Activated CD8-positive, alpha-beta T cell treated with anti-CD3 and anti-CD28 coated beads, Interleukin-2, amount 10 ng/mL, durations not matched to agents 7 days and 5 days (primary cell): ENCODE data around the gene AMZ2. TPM values are rescaled to one million over a fixed set of nuclear protein-coding genes. Genes with fewer than 3 reads are reported as not detected.
A peak's percentile ranks its signal among the peaks of the same experiment; 100 is the strongest.
"Not testable (repeated sequence)": the region's sequence is repeated elsewhere in the genome, so short reads cannot be mapped to it uniquely, and the experiment has no call there.

ENCODE experiments used
- ATAC-seq: fragments of 150-1000 bp; cut with Tn5 transposase; one replicate; pipeline ENCODE4 v1.10.0; 2021; ENCODE audit warnings: moderate library complexity
- CTCF ChIA-PET: fragments of 350-600 bp; sonication (Branson Sonifier 250); formaldehyde crosslinking; loops from one replicate; lab custom pipeline; 2021; ENCODE audit warnings: antibody characterized with exemption; lab: Charles Lee
- POLR2A ChIA-PET: fragments of 350-600 bp; sonication (Branson Sonifier 250); formaldehyde crosslinking; loops from one replicate; lab custom pipeline; 2021; ENCODE audit warnings: antibody characterized with exemption; lab: Charles Lee
- DNase-seq: peaks from one replicate; pipeline ENCODE4 v3.0.0-alpha.2; 2020
- H3K27ac Mint-ChIP-seq: one replicate; pipeline ENCODE4 v1.8.0; 2021; ENCODE audit warnings: mild to moderate bottlenecking, mixed read lengths
- H3K27me3 Mint-ChIP-seq: one replicate; pipeline ENCODE4 v1.8.0; 2021; ENCODE audit warnings: low read depth, mixed read lengths
- H3K36me3 Mint-ChIP-seq: one replicate; pipeline ENCODE4 v1.8.0; 2021; ENCODE audit warnings: low read depth, mixed read lengths
- H3K4me1 Mint-ChIP-seq: one replicate; pipeline ENCODE4 v1.8.0; 2021; ENCODE audit warnings: low read depth, mixed read lengths
- H3K4me3 Mint-ChIP-seq: one replicate; pipeline ENCODE4 v1.8.0; 2021; ENCODE audit warnings: mild to moderate bottlenecking, mixed read lengths
- H3K9me3 Mint-ChIP-seq: one replicate; pipeline ENCODE4 v1.8.0; 2022; ENCODE audit warnings: mixed read lengths; ENCODE audit not compliant: insufficient read depth
- total RNA-seq, 2 experiments: library from RNA; stranded (reverse); gene quantifications; one replicate each; pipeline ENCODE4 v1.2.3, GENCODE V29; 2021

The AMZ2 gene
- total RNA-seq, 2 experiments from 2014 or later: 79.9 to 80.0 TPM

DNA sequence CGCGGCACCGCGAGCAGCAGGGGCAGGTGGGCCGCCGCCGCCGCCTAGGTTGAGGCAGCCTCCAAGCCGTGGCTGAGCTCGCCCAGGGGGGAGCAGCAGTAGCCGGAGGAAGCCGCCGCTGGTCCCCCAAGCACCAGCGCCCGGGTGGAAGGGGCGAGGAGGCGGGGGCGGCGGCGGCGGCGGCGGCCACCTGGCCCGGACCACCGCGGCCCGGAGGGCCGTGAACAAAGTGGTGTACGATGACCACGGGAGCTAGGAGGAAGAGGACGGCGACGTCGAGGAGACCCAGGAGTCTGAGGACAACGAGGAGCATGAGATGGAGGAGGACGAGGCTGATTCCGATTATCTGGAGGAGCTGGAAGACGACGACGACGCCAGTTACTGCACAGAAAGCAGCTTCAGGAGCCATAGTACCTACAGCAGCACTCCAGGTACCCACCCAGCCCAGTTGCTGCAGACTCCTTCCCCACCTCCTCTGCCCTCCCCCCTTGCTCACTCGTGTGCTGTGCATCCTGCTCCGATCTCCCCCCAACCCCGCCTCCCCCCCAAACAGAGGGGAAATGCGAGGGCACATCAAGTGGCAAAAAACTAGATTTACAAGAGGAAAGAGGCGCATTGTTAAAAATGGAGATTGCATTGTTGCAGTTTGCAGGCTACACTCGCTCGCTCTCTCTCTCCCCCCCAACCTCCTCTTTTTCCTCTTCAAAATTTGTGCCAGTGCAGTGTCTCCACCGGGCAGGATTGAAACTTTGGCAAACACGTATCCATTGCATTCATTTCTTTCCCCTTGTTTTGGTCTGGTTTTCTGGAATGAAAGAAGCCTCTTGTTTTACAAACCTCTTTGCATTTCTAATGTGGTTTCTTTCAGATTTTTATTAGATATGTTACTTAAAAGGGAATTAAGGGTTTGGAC, 41.8 kb upstream of the AMZ2 start:
- Mint-ChIP-seq H3K36me3 (peaks cover 28% of the 10 kb centered on the region), H3K4me3 (peak overlapping the region; percentile 85), H3K4me1 (peaks cover 42% of the 10 kb centered on the region), H3K9me3 (no peaks in the 10 kb centered on the region), H3K27me3 (peaks cover 4% of the 10 kb centered on the region), H3K27ac (peak overlapping the region; percentile 89)
- ChIA-PET CTCF (interaction anchor here (0.6 to 9.8 kb wide), 14 partner anchors 9 to 256 kb away, joined by 3 to 126 read pairs (median 6); partner anchors contain the start of genes AMZ2 and WIPI1), POLR2A (interaction anchor here (0.7 to 3.7 kb wide), 10 partner anchors 20 to 254 kb away, joined by 3 to 49 read pairs (median 10); partner anchors contain the start of genes AMZ2, ARSG and SLC16A6)
- DNase-seq (peak; percentile 72), ATAC-seq (peak; percentile 52)

GRCh38 chr17:68207651-68208253, 40.1 kb upstream of the AMZ2 start:
- DNase-seq (no peak), ATAC-seq (no peak)
- no peak overlapping the region for H3K27ac Mint-ChIP-seq
- H3K36me3 Mint-ChIP-seq: peaks cover 32% of the 10 kb centered on the region
- peaks cover 4% of the 10 kb centered on the region for H3K27me3 Mint-ChIP-seq
- H3K9me3 Mint-ChIP-seq: no peaks in the 10 kb centered on the region
- H3K4me3 Mint-ChIP-seq: no peak overlapping the region
- ChIA-PET CTCF (interaction anchor here (9.8 kb wide), 1 partner anchor 254 kb away, joined by 126 read pairs; the partner anchor contains the start of gene WIPI1), POLR2A (interaction anchor here (0.8 kb wide), 1 partner anchor 40 kb away, joined by 3 read pairs; the partner anchor contains the start of gene AMZ2)
- peaks cover 40% of the 10 kb centered on the region for H3K4me1 Mint-ChIP-seq

DNA sequence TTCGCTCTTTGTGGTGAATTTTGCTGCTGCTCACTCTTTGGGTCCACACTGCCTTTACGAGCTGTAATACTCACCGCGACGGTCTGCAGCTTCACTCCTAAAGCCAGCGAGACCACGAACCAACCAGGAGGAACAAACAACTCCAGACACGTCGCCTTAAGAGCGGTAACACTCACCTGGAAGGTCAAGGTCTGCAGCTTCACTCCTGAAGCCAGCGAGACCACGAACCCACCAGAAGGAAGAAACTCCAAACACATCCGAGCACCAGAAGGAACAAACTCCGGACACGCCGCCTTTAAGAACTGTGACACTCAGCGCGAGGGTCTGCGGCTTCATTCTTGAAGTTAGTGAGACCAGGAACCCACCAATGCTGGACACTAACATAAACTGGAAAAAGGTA, 39.2 kb upstream of the AMZ2 start:
- DNase-seq, H3K9me3 Mint-ChIP-seq, CTCF ChIA-PET, H3K27me3 Mint-ChIP-seq, ATAC-seq: not testable (repeated sequence)
- Mint-ChIP-seq H3K4me3 (peak overlapping the region; percentile 25), H3K36me3 (peaks cover 40% of the 10 kb centered on the region), H3K4me1 (peaks cover 48% of the 10 kb centered on the region), H3K27ac (peak overlapping the region; percentile 30)
- POLR2A ChIA-PET: interaction anchor here (0.8 kb wide), 1 partner anchor 39 kb away, joined by 3 read pairs; the partner anchor contains the start of gene AMZ2

- H3K27ac Mint-ChIP-seq, ATAC-seq, POLR2A ChIA-PET, DNase-seq, H3K27me3 Mint-ChIP-seq, H3K4me3 Mint-ChIP-seq, H3K9me3 Mint-ChIP-seq: not testable (repeated sequence)
- Mint-ChIP-seq H3K4me1 (peaks cover 53% of the 10 kb centered on the region), H3K36me3 (peaks cover 45% of the 10 kb centered on the region)
- CTCF ChIA-PET: interaction anchor here (1.0 kb wide), 1 partner anchor 39 kb away, joined by 3 read pairs; no protein-coding TSS in a partner anchor
Measured at GRCh38 chr17:68209191-68209900, 38.5 kb upstream of the AMZ2 start.

- peak overlapping the region; percentile 15 for H3K27ac Mint-ChIP-seq
- H3K36me3 Mint-ChIP-seq: peaks cover 49% of the 10 kb centered on the region
- peaks cover 50% of the 10 kb centered on the region for H3K4me1 Mint-ChIP-seq
- DNase-seq: peak; percentile 15
- ChIA-PET CTCF (interaction anchor here (0.5 to 1.0 kb wide), 3 partner anchors 11 to 81 kb away, joined by 3 read pairs; no protein-coding TSS in a partner anchor), POLR2A (no interaction called here)
- no peaks in the 10 kb centered on the region for H3K9me3 Mint-ChIP-seq
- H3K27me3 Mint-ChIP-seq: no peaks in the 10 kb centered on the region
- H3K4me3 Mint-ChIP-seq: no peak overlapping the region
- no peak for ATAC-seq
Measured at GRCh38 chr17:68210570-68211315, 37.1 kb upstream of the AMZ2 start.

DNA sequence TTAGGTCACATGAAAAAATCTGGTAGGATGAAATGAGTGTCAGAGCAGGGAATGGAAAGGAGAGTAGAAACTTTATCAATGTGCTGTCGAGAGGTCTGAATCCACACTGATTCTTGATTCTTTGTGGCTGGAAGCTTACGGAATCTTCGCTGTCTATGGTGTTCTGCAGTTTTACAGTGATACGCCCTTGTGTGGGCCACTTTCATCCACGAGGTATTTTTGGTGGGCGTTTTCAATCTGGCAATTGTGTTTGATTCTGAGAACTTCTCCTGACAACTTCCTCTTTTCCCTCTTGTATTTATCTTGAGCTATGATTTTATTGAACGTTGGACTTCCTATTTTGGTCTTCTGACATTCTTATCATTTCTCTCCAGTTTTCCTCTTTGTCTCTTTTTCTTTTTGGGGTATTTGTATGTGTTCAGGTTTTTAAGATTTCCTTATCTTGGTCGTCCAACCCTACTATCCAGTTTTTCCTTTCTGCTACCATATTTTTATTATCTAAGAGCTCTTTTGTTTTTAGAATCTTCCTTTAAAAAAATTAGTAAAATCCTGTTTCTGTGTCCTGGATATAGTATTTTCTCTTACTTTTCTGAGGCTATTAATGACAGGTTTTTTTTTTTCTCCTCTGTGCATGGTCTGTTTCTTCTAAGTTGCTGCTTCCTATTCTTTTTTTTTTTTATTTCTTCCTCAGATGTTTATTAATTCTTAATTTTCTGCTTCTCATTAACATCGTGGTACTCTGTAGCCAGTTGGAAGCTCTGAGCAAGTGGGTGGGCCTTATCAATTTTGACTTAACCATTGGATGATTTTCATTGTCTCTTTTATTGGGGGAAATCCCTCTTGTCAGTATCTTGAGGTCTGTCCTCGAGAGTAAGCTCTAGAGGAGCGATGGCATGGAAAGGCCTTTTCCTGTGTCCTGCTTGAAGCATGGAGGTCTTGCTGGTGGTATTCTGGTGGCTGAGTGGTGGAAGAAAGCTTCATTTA, 34.1 kb upstream of the AMZ2 start:
- not testable (repeated sequence) for H3K9me3 Mint-ChIP-seq, ATAC-seq, H3K27me3 Mint-ChIP-seq, DNase-seq
- CTCF ChIA-PET: interaction anchor here (0.6 to 1.8 kb wide), 7 partner anchors 12 to 404 kb away, joined by 3 to 5 read pairs (median 3); no protein-coding TSS in a partner anchor
- Mint-ChIP-seq H3K27ac (peak overlapping the region; percentile 14), H3K4me3 (peak overlapping the region; percentile 4), H3K4me1 (peaks cover 35% of the 10 kb centered on the region), H3K36me3 (peaks cover 42% of the 10 kb centered on the region)
- POLR2A ChIA-PET: interaction anchor here (0.6 to 1.2 kb wide), 2 partner anchors 23 to 298 kb away, joined by 3 to 4 read pairs; no protein-coding TSS in a partner anchor

GRCh38 chr17:68215453-68215852, 32.4 kb upstream of the AMZ2 start:
- peaks cover 26% of the 10 kb centered on the region for H3K4me1 Mint-ChIP-seq
- H3K4me3 Mint-ChIP-seq, ATAC-seq, CTCF ChIA-PET, H3K27me3 Mint-ChIP-seq, H3K9me3 Mint-ChIP-seq, DNase-seq, POLR2A ChIA-PET, H3K27ac Mint-ChIP-seq: not testable (repeated sequence)
- H3K36me3 Mint-ChIP-seq: peaks cover 43% of the 10 kb centered on the region

DNA sequence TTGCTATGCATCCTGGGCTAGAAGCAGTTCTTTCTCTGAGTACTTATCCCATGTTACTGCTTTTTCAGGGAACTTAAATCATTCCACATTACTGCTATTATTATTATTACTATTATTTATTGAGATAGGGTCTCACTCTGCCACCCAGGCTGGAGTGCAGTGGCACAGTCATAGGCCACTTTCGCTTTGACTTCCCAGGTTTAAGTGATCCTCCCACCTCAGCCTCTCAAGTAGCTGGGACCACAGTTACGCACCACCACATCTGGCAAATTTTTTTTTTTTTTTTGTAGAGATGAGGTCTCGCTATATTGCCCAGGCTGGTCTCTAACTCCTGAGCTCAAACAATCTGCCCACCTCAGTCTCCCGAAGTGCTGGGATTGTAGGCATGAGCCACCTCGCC, 28.4 kb upstream of the AMZ2 start:
- ChIA-PET CTCF (interaction anchor here (1.9 kb wide), 1 partner anchor 13 kb away, joined by 5 read pairs; no protein-coding TSS in a partner anchor), POLR2A (interaction anchor here (0.9 kb wide), 1 partner anchor 268 kb away, joined by 3 read pairs; no protein-coding TSS in a partner anchor)
- H3K4me1 Mint-ChIP-seq, ATAC-seq, DNase-seq, H3K27me3 Mint-ChIP-seq, H3K4me3 Mint-ChIP-seq, H3K9me3 Mint-ChIP-seq, H3K27ac Mint-ChIP-seq: not testable (repeated sequence)
- H3K36me3 Mint-ChIP-seq: peaks cover 23% of the 10 kb centered on the region

DNA sequence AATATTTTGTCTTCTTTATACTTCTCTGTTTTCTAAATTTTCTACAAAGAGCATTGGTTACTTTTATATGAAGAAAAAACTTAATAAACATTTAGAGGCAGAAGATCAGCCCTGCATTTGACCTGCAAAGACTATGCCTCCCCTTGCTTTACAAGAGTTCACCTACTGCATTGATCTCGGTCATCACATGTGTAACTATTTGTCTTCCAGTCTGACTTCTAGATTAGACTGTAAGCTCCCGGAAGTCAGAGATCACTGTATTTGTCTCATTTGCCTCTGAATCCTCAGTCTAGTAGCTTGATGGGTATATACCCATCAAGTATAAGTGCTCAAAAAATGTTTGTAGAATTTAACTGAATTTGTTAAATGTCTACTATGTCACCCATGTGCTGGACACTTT, 27.7 kb upstream of the AMZ2 start:
- H3K27me3 Mint-ChIP-seq, H3K4me1 Mint-ChIP-seq, ATAC-seq, H3K9me3 Mint-ChIP-seq, DNase-seq, H3K27ac Mint-ChIP-seq, H3K4me3 Mint-ChIP-seq, CTCF ChIA-PET: not testable (repeated sequence)
- H3K36me3 Mint-ChIP-seq: peaks cover 22% of the 10 kb centered on the region
- POLR2A ChIA-PET: interaction anchor here (0.9 to 1.1 kb wide), 2 partner anchors 16 to 268 kb away, joined by 3 read pairs; no protein-coding TSS in a partner anchor
